Endometrium (tissue), 2 donors: ENCODE measurements around the gene ARPC1A.
"Not testable (repeated sequence)": the region's sequence is repeated elsewhere in the genome, so short reads cannot be mapped to it uniquely, and the experiment has no call there.

Experiments
- FAIRE-seq: peaks from 2 replicates; lab custom pipeline; 2012; peaks lifted over from hg19 to GRCh38; lab: Jason Lieb, UNC
- donor health status: control.
- donor health status: control.

Gene ARPC1A

GRCh38 chr7:99322659-99323058 lies 3.0 kb upstream of the ARPC1A start:
- FAIRE-seq = not testable (repeated sequence)

GRCh38 chr7:99324559-99324958 lies 1.1 kb upstream of the ARPC1A start:
- FAIRE-seq = no peak

GRCh38 chr7:99325001-99325493 lies 651 bp upstream of the ARPC1A start:
- FAIRE-seq = no peak

- no peak for FAIRE-seq
These were observed 697 bp downstream of the ARPC1A start for GRCh38 chr7:99326408-99326782.

GRCh38 chr7:99330314-99330961 lies 4.7 kb downstream of the ARPC1A start:
- not testable (repeated sequence) for FAIRE-seq

GRCh38 chr7:99331002-99331401 lies 5.3 kb downstream of the ARPC1A start:
- FAIRE-seq = no peak

- FAIRE-seq = no peak
These were observed 13.9 kb downstream of the ARPC1A start for GRCh38 chr7:99339595-99339994.

- FAIRE-seq = no peak
These were observed 15.0 kb downstream of the ARPC1A start for GRCh38 chr7:99340659-99341058.

GRCh38 chr7:99344061-99344647 lies 18.5 kb downstream of the ARPC1A start:
- no peak for FAIRE-seq

GRCh38 chr7:99350641-99351040 lies 24.9 kb downstream of the ARPC1A start:
- FAIRE-seq = not testable (repeated sequence)

GRCh38 chr7:99352247-99352646 lies 26.5 kb downstream of the ARPC1A start:
- no peak for FAIRE-seq

- no peak for FAIRE-seq
These were observed 29.4 kb downstream of the ARPC1A start for GRCh38 chr7:99355098-99355497.

GRCh38 chr7:99357701-99358490 lies 32.2 kb downstream of the ARPC1A start:
- no peak for FAIRE-seq

- not testable (repeated sequence) for FAIRE-seq
These were observed 32.8 kb downstream of the ARPC1A start for GRCh38 chr7:99358521-99358920.

GRCh38 chr7:99359465-99360154 lies 33.9 kb downstream of the ARPC1A start:
- FAIRE-seq = no peak

- peak; percentile 91 for FAIRE-seq
These were observed 37.1 kb downstream of the ARPC1A start for GRCh38 chr7:99362801-99363200.

- FAIRE-seq = no peak
These were observed 37.6 kb downstream of the ARPC1A start for GRCh38 chr7:99363286-99363685.

GRCh38 chr7:99365318-99366141 lies 39.8 kb downstream of the ARPC1A start:
- no peak for FAIRE-seq

- FAIRE-seq = no peak
These were observed 40.9 kb downstream of the ARPC1A start for GRCh38 chr7:99366646-99367045.

- no peak for FAIRE-seq
These were observed 43.2 kb downstream of the ARPC1A start for GRCh38 chr7:99368750-99369389.

- FAIRE-seq = no peak
These were observed 44.2 kb downstream of the ARPC1A start for GRCh38 chr7:99369767-99370391.
